Stimulated activated CD8-positive, alpha-beta memory T cell treated with anti-CD3 and anti-CD28 coated beads, Interleukin-12 subunit alpha, Interleukin-12 subunit beta, amount 100 ng/mL, for 4 hours (primary cell): ENCODE results near the gene PPP1R9A.

Experiments used
- DNase-seq: peaks from one replicate; pipeline ENCODE4 v3.0.0-alpha.2; 2020; ENCODE audit warnings: low read depth

The PPP1R9A gene

GRCh38 chr7:95035295-95035694 is 127.9 kb downstream of the PPP1R9A start:
- DNase-seq, result no peak

GRCh38 chr7:95041031-95041430 is 133.6 kb downstream of the PPP1R9A start:
- DNase-seq, result no peak

DNA sequence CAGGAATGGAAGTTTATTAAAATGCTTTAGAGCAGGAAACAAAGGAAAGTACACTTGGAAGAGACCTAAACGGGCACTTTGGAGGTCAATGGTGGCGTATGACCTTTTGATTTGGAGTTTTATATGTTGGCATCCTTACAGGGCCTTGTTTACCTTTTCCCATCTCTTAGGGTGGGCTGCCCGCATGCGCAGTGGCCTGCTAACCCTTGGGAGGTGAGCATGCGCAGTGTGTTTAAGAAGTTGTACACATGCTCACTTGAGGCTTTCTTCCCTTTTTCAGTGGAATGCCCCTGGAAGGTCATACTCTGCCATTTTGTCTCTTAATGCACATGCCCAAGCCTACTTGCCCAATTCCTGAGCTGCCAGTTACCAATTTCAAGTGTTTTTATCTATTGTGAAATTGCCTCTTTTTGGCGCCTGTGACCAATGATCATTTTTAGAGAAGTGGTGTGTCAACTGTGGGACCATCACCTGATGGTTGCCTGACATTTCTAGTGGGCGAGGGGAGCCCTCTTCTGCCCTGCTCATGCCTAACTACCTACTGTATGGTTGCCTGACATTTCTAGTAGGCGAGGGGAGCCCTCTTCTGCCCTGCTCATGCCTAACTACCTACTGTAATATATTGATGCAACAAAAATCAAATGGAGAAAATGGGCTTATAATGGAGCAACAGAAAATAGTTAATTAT is 138.0 kb downstream of the PPP1R9A start:
- no peak for DNase-seq

DNA sequence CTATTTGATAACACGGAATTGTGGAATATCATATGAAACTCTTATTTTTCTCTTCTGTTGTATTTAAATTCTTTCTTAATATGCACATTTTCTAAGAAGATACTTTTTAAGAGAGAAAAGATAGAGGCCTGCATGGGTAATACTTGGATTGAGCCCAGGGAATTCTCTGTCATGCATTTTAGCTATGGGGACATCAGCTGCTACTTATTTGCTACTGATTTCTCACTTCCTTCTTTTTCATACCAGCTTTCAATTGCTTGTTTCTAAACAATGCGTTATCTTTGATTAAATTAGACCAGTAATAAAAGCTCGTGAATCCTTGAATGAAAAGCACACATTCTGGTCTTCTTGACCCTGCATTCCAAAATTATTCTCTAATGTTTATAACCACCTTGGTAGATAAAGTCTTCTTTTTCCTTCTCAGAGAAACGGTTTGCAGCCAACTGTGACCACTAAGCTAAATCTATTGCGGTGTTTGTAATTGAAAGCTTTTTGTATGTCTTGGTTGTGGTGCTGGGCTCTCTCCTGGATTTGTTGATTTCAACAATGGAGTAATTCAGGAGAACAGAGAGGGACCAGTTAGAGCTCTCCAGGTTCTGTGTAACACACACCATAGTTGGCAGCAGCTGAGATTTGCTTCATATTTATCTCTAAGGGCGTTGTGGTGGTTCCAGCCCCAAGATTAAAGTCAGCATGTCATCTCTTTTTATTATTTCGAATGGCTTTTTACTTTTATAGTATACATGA is 139.3 kb downstream of the PPP1R9A start:
- no peak for DNase-seq

GRCh38 chr7:95047291-95047690 is 139.9 kb downstream of the PPP1R9A start:
- no peak for DNase-seq

DNA sequence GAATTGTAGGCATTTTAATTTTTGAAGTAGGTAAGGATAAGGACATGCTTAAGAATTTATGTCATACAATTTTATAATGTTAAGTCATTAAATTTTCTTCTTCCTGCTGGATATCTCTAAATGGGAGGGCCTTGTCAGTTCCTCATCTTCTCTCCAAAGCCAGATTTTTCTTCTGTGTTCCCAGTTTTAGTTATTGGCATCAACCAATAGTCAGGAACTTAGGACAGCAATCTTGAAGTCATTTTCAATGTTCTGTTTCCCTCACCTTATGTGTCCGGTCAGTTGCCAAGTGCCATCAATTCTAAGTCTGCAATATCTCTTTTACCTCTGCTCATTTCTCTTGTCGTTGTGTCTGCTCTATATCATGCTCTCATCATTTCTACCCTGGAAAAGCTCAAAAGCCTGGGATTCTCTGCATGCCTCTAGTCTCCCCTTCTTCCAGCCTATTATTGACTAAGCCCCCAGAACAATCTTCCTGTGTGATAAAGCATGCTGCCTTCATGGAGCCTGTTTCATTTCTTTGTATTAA is 145.2 kb downstream of the PPP1R9A start:
- no peak for DNase-seq

- DNase-seq, result no peak
These were observed 147.0 kb downstream of the PPP1R9A start for GRCh38 chr7:95054386-95054785.

GRCh38 chr7:95055295-95055694 is 147.9 kb downstream of the PPP1R9A start:
- no peak for DNase-seq

DNA sequence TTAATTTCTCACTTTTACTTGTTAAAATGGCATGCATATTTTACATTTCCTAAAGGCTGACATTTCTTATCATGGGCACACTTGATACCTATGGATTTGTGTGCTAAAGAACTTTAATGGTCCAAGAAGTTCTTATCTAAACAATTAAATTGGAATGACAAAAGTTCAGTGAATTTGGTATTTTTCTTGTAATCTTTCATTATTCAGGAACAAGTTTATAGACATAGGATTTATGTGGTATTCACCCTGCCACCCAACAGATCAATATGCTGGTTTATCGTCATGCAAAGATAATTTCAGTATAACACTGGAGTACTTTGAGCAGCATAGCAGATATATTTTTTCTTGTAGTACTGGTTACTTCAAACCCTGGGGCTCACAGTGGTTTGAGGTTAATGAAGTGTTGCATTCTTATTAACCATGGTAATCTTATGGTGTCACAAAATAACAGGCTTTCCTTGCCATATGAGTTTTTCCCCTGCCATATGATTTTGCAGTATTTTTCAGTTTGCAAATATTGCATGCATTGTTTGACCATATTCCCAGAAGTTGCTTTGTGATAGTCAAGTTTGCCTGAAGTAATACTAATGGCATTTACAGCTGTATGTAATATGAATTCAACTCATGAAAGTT is 148.8 kb downstream of the PPP1R9A start:
- DNase-seq, result no peak

DNA sequence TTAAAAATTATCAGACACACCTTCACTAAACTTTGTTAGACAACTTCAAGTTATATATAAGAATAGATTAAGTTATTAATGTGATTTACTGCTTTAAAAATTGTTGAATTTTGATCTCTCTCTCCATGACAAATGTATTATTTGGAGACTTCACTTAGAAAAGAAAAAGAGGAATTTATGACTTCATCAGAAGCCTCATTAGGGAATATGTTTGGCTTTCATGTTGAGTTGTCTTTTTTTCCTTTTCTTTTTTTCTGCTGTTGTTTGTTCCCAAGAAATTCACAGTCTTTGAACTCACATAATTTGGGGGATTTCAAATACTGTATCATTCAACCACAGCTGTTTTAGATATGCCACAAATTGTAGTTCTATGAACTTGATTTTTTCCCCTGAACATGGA is 149.5 kb downstream of the PPP1R9A start:
- no peak for DNase-seq

- DNase-seq, result no peak
These were observed 152.5 kb downstream of the PPP1R9A start for GRCh38 chr7:95059842-95060313.

- DNase-seq, result no peak
These were observed 155.5 kb downstream of the PPP1R9A start for GRCh38 chr7:95062901-95063300.

DNA sequence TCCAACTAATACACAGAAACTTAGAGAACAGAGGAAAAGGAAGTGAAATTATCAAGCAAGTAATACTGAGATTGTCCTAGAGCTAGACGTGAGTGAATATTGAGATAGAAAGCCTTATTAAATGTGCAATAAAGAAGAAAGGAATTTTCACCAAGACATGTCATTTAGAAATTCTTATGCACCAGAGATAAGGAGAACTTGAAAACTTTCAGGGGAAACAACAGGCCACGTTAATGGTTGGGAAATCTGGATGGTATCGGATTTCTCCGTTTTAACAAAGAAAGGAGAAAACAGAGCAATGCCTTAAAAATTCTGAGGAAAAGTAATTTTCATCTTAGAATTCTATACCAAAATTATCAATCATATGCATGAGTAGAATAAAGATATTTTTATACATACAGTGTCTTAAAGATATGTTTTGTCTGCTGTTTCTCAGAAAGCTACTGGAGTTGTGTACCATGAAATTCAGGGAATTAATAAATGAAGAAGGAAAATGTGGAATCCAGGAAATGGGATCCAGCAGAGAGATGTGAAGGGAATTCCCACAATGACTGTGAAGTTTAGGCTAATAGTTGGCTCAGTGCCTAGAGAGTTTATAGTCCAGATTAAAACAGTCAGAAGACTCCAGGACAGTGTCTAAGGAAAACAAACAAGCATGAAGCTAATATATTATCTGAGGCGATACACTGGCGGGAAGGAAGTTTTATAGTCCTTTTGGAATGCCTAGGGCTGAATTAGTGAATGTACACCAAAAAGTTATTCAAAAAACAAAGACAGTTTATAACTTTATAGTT is 159.5 kb downstream of the PPP1R9A start:
- no peak for DNase-seq

- DNase-seq, result no peak
These were observed 181.3 kb downstream of the PPP1R9A start for GRCh38 chr7:95088536-95089215.

- DNase-seq, result no peak
These were observed 182.3 kb downstream of the PPP1R9A start for GRCh38 chr7:95089414-95090315.

GRCh38 chr7:95092324-95092723 is 184.9 kb downstream of the PPP1R9A start:
- DNase-seq, result no peak

GRCh38 chr7:95095259-95095965 is 188.0 kb downstream of the PPP1R9A start:
- no peak for DNase-seq

DNA sequence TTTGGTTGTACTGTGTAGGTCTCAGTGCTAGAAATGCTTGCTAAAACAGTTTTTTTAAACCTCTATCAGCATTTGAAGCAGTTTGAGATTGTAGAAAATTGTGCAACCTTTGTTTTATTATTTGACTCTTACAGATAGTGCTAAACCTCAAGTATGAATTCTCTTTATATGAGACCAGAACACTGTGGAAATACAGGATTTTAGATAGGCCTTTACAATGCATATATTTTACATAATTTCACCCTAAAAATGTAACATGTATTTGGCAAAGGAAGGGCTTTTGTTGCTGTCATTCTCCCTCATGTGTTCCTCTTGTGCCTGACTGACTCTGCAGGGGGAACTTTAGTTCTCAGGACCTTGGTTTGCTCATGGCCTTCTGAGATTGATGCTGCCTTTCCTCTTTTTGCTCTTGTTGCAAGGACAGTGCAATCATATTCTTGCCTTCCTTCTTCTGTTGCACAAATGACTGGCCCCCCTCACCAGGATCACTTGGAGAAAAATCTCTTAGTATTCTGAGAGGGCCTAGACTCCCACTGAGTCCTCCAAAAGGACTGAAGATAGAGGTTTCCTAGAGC is 188.7 kb downstream of the PPP1R9A start:
- DNase-seq, result no peak

DNA sequence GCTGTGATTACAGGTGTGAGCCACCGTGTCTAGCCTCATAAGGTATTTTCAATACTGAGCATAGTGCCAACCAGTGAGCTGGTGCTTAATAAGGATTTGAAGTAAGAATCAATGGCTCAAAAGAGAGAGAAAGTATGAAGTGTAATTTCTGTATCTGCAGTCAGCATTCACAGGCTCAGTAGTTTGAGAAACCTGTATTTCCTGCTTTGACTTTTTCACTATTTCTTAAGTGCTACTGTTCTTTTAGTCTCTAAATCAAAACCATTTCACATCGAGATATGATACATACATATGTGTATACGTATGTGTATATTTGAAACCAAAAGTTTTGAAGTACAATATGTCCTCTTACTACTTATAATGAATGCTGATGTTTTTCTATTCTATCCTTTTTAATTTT is 189.9 kb downstream of the PPP1R9A start:
- no peak for DNase-seq
